Activated naive CD8-positive, alpha-beta T cell treated with anti-CD3 and anti-CD28 coated beads, Interleukin-2, amount 50 U/mL, for 24 hours (primary cell): ENCODE results near the gene SMAGP.
"Not testable (repeated sequence)": the region's sequence is repeated elsewhere in the genome, so short reads cannot be mapped to it uniquely, and the experiment has no call there.

ENCODE experiments used
- ATAC-seq: fragments of 150-1000 bp; cut with Tn5 transposase; one replicate; pipeline ENCODE4 v1.10.0; 2021
- DNase-seq: peaks from one replicate; pipeline ENCODE4 v3.0.0; 2021
- H3K27ac Mint-ChIP-seq: one replicate; pipeline ENCODE4 v1.8.0; 2021; ENCODE audit warnings: mild to moderate bottlenecking, mixed read lengths
- H3K27me3 Mint-ChIP-seq: one replicate; pipeline ENCODE4 v1.8.0; 2021; ENCODE audit warnings: mixed read lengths
- H3K36me3 Mint-ChIP-seq: one replicate; pipeline ENCODE4 v1.8.0; 2021; ENCODE audit warnings: low read depth, mixed read lengths
- H3K4me1 Mint-ChIP-seq: one replicate; pipeline ENCODE4 v1.8.0; 2021; ENCODE audit warnings: mixed read lengths
- H3K4me3 Mint-ChIP-seq: one replicate; pipeline ENCODE4 v1.8.0; 2021; ENCODE audit warnings: mild to moderate bottlenecking, moderate library complexity, mixed read lengths
- H3K9me3 Mint-ChIP-seq: one replicate; pipeline ENCODE4 v1.8.0; 2021; ENCODE audit warnings: mixed read lengths

Gene SMAGP

GRCh38 chr12:51224625-51225024 is 45.6 kb downstream of the SMAGP start:
- Mint-ChIP-seq H3K4me3 (no peak overlapping the region), H3K36me3 (no peaks in the 10 kb centered on the region), H3K27ac (no peak overlapping the region), H3K9me3 (no peaks in the 10 kb centered on the region), H3K27me3 (no peaks in the 10 kb centered on the region), H3K4me1 (no peaks in the 10 kb centered on the region)
- ATAC-seq = no peak
- DNase-seq = no peak

GRCh38 chr12:51222461-51222860 is 47.8 kb downstream of the SMAGP start:
- no peaks in the 10 kb centered on the region for H3K36me3 Mint-ChIP-seq
- peaks cover 13% of the 10 kb centered on the region for H3K4me1 Mint-ChIP-seq
- H3K27me3 Mint-ChIP-seq = no peaks in the 10 kb centered on the region
- ATAC-seq = no peak
- no peak for DNase-seq
- H3K27ac Mint-ChIP-seq = no peak overlapping the region
- no peak overlapping the region for H3K4me3 Mint-ChIP-seq
- no peaks in the 10 kb centered on the region for H3K9me3 Mint-ChIP-seq

- not testable (repeated sequence) for H3K4me3 Mint-ChIP-seq, H3K27ac Mint-ChIP-seq, H3K9me3 Mint-ChIP-seq, H3K36me3 Mint-ChIP-seq, H3K27me3 Mint-ChIP-seq, DNase-seq, ATAC-seq
- H3K4me1 Mint-ChIP-seq = peaks cover 16% of the 10 kb centered on the region
These were observed 50.4 kb downstream of the SMAGP start for GRCh38 chr12:51219857-51220256.

GRCh38 chr12:51219322-51219721 is 50.9 kb downstream of the SMAGP start:
- Mint-ChIP-seq H3K27me3 (no peaks in the 10 kb centered on the region), H3K27ac (peak overlapping the region; percentile 66), H3K4me1 (peaks cover 16% of the 10 kb centered on the region), H3K36me3 (no peaks in the 10 kb centered on the region), H3K4me3 (peak overlapping the region; percentile 83), H3K9me3 (no peaks in the 10 kb centered on the region)
- no peak for DNase-seq
- no peak for ATAC-seq

- ATAC-seq (no peak), DNase-seq (no peak)
- Mint-ChIP-seq H3K27ac (peak overlapping the region; percentile 90), H3K4me3 (peak overlapping the region; percentile 83), H3K4me1 (peaks cover 16% of the 10 kb centered on the region), H3K9me3 (no peaks in the 10 kb centered on the region), H3K36me3 (no peaks in the 10 kb centered on the region), H3K27me3 (no peaks in the 10 kb centered on the region)
These were observed 51.5 kb downstream of the SMAGP start for GRCh38 chr12:51218607-51219161.

- H3K36me3 Mint-ChIP-seq = no peaks in the 10 kb centered on the region
- H3K9me3 Mint-ChIP-seq = no peaks in the 10 kb centered on the region
- peak; percentile 72 for DNase-seq
- H3K4me3 Mint-ChIP-seq = peak within 1 kb of the TSS; percentile 83
- H3K27ac Mint-ChIP-seq = peak within 1 kb of the TSS; percentile 90
- peaks cover 16% of the 10 kb centered on the region for H3K4me1 Mint-ChIP-seq
- peak; percentile 78 for ATAC-seq
- H3K27me3 Mint-ChIP-seq = no peaks in the 10 kb centered on the region
These were observed 52.1 kb downstream of the SMAGP start, which contains the start of gene POU6F1 for GRCh38 chr12:51217968-51218606. POU6F1 (minus strand) TSS chr12:51218062; CDS start chr12:51206836, 11,226 bp downstream.

GRCh38 chr12:51217133-51217967 is 52.9 kb downstream of the SMAGP start:
- peaks cover 16% of the 10 kb centered on the region for H3K4me1 Mint-ChIP-seq
- H3K4me3 Mint-ChIP-seq = peak overlapping the region; percentile 83
- ATAC-seq = peak; percentile 39
- DNase-seq = peak; percentile 62
- no peaks in the 10 kb centered on the region for H3K27me3 Mint-ChIP-seq
- H3K36me3 Mint-ChIP-seq = no peaks in the 10 kb centered on the region
- peak overlapping the region; percentile 90 for H3K27ac Mint-ChIP-seq
- no peaks in the 10 kb centered on the region for H3K9me3 Mint-ChIP-seq

GRCh38 chr12:51216642-51217041 is 53.6 kb downstream of the SMAGP start:
- DNase-seq = no peak

GRCh38 chr12:51214895-51215294 is 55.3 kb downstream of the SMAGP start:
- ATAC-seq (no peak), DNase-seq (no peak)
- H3K4me3 Mint-ChIP-seq = no peak overlapping the region
- H3K27ac Mint-ChIP-seq = no peak overlapping the region
- H3K27me3 Mint-ChIP-seq = no peaks in the 10 kb centered on the region
- H3K36me3 Mint-ChIP-seq = no peaks in the 10 kb centered on the region
- peaks cover 16% of the 10 kb centered on the region for H3K4me1 Mint-ChIP-seq
- no peaks in the 10 kb centered on the region for H3K9me3 Mint-ChIP-seq

More at GRCh38 chr12:51216642-51217041, 53.6 kb downstream of the SMAGP start:
- H3K4me1 Mint-ChIP-seq = peaks cover 16% of the 10 kb centered on the region
- no peaks in the 10 kb centered on the region for H3K9me3 Mint-ChIP-seq
- H3K4me3 Mint-ChIP-seq = peak overlapping the region; percentile 60
- H3K27me3 Mint-ChIP-seq = no peaks in the 10 kb centered on the region
- H3K27ac Mint-ChIP-seq = peak overlapping the region; percentile 17
- no peaks in the 10 kb centered on the region for H3K36me3 Mint-ChIP-seq
- ATAC-seq = no peak

- ATAC-seq (no peak), DNase-seq (no peak)
- no peak overlapping the region for H3K27ac Mint-ChIP-seq
- no peaks in the 10 kb centered on the region for H3K27me3 Mint-ChIP-seq
- H3K4me3 Mint-ChIP-seq = no peak overlapping the region
- H3K4me1 Mint-ChIP-seq = no peaks in the 10 kb centered on the region
- no peaks in the 10 kb centered on the region for H3K36me3 Mint-ChIP-seq
- no peaks in the 10 kb centered on the region for H3K9me3 Mint-ChIP-seq
These were observed 59.4 kb downstream of the SMAGP start for GRCh38 chr12:51210690-51211395.

- DNase-seq = no peak
- Mint-ChIP-seq H3K27ac (no peak overlapping the region), H3K4me1 (no peaks in the 10 kb centered on the region), H3K9me3 (no peaks in the 10 kb centered on the region), H3K36me3 (no peaks in the 10 kb centered on the region), H3K4me3 (no peak overlapping the region), H3K27me3 (no peaks in the 10 kb centered on the region)
- no peak for ATAC-seq
These were observed 61.0 kb downstream of the SMAGP start for GRCh38 chr12:51209259-51209658.

- Mint-ChIP-seq H3K36me3 (no peaks in the 10 kb centered on the region), H3K27ac (no peak overlapping the region), H3K9me3 (no peaks in the 10 kb centered on the region), H3K4me1 (peaks cover under 1% of the 10 kb centered on the region), H3K4me3 (no peak overlapping the region), H3K27me3 (no peaks in the 10 kb centered on the region)
- DNase-seq = no peak
- no peak for ATAC-seq
These were observed 62.1 kb downstream of the SMAGP start for GRCh38 chr12:51208016-51208660.

- DNase-seq = no peak
- Mint-ChIP-seq H3K27me3 (no peaks in the 10 kb centered on the region), H3K4me3 (no peak overlapping the region), H3K36me3 (no peaks in the 10 kb centered on the region), H3K27ac (peak overlapping the region; percentile 39), H3K4me1 (peaks cover 3% of the 10 kb centered on the region), H3K9me3 (no peaks in the 10 kb centered on the region)
- no peak for ATAC-seq
These were observed 64.9 kb downstream of the SMAGP start for GRCh38 chr12:51205350-51205749.

- no peak for DNase-seq
- Mint-ChIP-seq H3K36me3 (no peaks in the 10 kb centered on the region), H3K4me3 (no peak overlapping the region), H3K27ac (peak overlapping the region; percentile 7), H3K9me3 (no peaks in the 10 kb centered on the region), H3K4me1 (peaks cover 3% of the 10 kb centered on the region), H3K27me3 (no peaks in the 10 kb centered on the region)
- ATAC-seq = no peak
These were observed 67.5 kb downstream of the SMAGP start for GRCh38 chr12:51202718-51203117.
